Midbrain (tissue), 1 donor: ENCODE measurements around the gene ITGA2B.
"Not testable (repeated sequence)": the region's sequence is repeated elsewhere in the genome, so short reads cannot be mapped to it uniquely, and the experiment has no call there.

Source experiments
- DNase-seq: peaks from one replicate; lab custom pipeline; 2025; lab: John Stamatoyannopoulos, UW

Gene ITGA2B

DNA sequence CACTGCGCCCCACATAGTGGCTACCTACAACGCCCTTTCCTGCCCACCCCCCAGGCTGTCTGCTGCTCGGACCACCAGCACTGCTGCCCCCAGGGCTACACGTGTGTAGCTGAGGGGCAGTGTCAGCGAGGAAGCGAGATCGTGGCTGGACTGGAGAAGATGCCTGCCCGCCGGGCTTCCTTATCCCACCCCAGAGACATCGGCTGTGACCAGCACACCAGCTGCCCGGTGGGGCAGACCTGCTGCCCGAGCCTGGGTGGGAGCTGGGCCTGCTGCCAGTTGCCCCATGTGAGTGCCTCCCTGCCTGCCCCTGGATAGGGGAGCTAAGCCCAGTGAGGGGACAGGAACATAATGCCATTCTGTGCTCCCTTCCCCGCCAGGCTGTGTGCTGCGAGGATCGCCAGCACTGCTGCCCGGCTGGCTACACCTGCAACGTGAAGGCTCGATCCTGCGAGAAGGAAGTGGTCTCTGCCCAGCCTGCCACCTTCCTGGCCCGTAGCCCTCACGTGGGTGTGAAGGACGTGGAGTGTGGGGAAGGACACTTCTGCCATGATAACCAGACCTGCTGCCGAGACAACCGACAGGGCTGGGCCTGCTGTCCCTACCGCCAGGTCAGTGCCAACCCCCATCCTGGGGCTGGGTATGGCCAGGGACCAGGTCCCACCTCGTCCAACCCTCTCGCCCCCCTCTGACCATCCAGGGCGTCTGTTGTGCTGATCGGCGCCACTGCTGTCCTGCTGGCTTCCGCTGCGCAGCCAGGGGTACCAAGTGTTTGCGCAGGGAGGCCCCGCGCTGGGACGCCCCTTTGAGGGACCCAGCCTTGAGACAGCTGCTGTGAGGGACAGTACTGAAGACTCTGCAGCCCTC, 37.3 kb downstream of the ITGA2B start:
- no peak for DNase-seq

DNA sequence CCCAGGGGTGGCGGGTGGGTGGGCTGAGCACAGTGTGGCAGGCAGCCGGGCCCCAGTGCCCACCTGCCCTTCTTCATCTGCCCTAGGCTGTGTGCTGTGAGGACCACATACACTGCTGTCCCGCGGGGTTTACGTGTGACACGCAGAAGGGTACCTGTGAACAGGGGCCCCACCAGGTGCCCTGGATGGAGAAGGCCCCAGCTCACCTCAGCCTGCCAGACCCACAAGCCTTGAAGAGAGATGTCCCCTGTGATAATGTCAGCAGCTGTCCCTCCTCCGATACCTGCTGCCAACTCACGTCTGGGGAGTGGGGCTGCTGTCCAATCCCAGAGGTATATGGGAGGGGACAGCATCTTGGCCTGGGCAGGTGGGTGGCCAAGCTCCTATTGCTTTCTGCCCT, 38.0 kb downstream of the ITGA2B start:
- DNase-seq, result no peak

DNA sequence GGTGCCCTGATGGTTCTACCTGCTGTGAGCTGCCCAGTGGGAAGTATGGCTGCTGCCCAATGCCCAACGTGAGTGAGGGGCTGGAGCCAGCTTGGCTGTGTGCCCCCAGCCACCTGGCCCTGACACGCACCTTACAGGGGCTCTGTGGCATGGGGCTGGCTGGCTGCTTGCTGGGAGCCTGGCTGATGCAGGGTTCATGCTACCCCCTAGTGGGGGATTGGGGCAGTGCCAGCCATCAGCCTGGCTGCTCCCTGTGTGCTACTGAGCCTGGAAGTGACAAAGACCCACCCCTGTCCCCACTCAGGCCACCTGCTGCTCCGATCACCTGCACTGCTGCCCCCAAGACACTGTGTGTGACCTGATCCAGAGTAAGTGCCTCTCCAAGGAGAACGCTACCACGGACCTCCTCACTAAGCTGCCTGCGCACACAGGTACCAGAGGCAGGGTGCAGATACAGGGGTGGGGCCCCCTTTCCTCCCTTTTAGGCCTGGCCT, 38.7 kb downstream of the ITGA2B start:
- DNase-seq, result peak; percentile 62

DNA sequence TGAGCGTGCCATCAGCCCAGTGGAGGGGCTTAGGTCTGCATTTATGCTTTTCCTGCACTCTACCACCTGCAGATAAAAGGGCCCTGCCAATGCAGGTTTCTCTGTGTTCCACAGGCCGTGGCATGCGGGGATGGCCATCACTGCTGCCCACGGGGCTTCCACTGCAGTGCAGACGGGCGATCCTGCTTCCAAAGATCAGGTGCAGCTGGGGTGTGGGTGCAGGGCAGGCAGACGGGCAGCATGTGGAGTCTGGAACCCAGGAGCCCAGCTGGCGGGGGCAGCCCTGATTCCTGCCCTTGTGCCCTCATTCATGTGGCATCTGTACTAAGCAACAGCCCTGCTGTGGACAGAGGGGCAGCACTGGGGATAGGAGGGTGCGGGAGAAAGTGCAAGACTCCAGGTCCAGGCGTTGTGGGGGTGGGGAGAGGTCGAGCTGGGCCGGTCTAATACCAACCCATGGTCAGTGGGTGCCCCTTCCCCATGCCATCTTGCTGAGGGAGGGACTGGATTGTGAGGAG, 39.8 kb downstream of the ITGA2B start:
- no peak for DNase-seq

DNA sequence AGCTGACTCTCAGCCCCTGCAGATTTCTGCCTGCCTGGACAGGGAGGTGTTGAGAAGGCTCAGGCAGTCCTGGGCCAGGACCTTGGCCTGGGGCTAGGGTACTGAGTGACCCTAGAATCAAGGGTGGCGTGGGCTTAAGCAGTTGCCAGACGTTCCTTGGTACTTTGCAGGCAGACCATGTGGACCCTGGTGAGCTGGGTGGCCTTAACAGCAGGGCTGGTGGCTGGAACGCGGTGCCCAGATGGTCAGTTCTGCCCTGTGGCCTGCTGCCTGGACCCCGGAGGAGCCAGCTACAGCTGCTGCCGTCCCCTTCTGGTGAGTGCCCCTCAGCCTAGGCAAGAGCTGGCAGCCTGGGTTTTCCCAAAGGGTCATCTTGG, 40.5 kb downstream of the ITGA2B start:
- no peak for DNase-seq

DNA sequence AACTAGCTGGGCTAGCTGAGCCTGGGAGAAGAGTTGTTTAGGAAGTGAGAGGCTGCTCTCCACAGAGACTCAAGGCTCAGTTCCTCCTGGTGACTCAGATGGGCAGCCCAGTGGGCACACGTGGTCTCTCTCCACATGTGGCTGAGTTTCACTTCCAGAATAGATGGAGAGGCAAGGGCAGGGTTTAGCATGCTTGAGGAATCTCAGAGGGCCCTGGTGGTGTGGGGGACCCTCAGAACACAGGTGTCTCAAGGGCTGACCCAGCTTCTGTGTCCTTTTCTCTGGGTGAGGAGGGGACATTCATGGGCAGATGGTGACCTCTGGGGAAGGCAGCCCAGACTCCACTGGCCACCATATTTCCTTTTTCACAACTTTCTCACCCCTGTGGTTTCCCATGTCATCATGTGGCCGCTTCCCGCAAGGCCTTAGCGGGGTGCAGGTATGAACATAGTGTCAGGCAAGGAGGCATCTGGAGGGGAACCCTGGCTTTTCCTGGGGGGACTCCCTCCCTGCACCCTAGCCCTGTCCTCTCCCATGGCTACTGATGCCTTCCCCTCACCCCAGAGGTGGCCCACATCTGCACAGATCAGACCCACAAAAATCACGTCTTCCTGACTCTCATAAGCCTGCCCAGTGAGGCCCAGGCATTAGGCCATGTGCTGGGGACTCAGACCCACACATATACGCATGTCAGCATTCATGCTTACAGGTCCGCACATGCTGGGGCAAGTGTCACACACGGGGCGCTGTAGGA, 41.0 kb downstream of the ITGA2B start:
- peak; percentile 48 for DNase-seq

DNA sequence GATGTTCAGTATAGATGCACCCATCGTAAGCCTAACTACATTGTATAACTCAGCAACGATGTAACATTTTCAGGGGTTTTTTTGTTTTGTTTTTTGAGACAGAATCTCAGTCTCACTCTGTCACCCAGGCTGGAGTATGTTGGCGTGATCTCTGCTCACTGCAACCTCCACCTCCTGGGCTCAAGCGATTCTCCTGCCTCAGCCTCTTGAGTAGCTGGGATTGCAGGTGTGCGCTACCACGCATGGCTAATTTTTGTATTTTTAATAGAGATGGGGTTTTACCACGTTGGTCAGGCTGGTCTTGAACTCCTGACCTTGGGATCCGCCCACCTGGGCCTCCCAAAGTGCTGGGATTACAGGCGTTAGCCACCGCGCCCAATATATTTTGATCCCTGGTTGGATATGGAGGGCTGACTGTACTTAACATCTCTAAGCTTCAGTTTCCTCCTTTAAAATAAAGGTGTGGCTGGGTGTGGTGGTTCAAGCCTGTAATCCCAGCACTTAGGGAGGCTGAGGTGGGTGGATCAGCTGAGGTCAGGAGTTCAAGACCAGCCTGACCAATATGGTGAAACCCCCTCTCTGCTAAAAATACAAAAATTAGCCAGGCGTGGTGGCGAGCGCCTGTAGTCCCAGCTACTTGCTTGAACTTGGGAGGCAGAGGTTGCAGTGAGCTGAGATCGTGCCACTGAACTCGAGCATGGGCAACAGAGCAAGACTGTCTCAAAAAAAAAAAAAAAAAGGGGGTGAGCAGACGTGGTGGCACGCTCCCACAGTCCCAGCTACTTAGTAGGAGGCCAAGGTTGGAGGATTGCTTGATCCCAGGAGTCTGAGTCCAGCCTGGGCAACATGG, 42.0 kb downstream of the ITGA2B start:
- DNase-seq, result not testable (repeated sequence)

DNA sequence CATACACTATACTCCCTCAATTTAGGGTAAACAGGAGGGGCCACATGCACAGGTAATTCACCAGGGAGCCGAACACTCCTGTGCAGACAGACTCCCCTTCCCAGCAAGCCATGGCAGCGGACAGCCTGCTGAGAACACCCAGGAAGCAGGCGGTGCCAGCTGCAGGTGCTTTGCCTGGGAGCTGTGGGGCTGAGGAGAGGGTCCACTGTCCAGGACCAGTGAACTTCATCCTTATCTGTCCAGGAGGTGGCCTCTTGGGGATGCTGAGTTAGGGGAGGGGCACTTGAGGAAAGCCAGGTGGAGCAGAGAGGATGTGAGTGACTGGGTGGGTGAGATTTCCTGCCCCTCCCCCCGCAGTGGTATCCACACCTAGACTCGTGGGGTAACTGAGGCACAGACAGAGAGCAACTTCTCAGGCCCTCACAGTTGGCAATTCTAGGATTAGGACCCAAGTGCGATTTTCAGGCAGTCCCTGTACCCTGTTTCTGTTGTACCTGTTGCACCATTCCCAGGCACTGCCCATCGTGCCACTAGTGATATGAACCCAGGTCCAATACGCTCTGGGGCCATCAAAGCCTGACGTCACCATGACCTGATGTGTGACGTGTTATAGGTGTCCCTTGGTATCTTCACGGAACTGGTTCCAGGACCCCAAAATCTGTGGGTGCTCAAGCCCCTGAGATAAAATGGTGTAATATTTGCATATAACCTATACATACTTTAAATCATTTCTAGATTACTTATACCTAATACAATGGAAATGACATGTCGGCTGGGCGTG, 43.2 kb downstream of the ITGA2B start:
- no peak for DNase-seq

DNA sequence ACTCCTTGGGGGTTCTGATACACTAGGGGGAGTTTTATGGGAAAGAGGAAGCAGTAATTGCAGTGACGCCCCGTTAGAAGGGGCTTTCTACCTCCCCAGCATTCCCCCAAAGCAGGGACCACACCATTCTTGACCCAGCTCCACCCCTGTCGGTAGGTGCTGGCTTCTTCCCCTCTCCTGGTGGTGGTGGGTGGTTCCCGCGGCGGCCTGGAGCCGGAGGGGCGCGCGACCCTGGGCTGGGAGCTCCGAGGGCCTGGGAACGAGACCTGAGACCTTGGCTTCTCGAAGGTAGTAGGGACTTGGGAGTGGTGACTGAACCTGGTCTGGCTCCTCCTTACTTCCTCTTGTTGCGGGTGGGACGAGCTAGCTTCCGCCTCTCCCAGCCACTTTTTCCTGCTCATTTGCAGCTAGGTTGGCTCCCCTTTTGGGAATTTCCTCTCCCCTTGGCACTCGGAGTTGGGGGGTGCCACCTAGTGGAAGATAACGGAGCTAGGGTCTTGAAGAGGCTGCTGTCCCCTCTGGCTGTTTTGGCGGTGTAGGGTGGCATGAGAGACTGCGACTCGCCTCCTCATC, 43.9 kb downstream of the ITGA2B start:
- DNase-seq, result peak; percentile 64

DNA sequence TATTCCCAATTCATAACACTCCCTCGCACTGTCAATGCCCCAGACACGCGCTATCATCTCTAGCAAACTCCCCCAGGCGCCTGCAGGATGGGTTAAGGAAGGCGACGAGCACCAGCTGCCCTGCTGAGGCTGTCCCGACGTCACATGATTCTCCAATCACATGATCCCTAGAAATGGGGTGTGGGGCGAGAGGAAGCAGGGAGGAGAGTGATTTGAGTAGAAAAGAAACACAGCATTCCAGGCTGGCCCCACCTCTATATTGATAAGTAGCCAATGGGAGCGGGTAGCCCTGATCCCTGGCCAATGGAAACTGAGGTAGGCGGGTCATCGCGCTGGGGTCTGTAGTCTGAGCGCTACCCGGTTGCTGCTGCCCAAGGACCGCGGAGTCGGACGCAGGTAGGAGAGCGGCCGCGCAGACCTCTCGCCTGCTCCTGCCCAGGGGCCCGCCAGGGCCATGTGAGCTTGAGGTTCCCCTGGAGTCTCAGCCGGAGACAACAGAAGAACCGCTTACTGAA, 44.5 kb downstream of the ITGA2B start, which contains the start of gene GRN:
TSS of gene GRN (plus strand) at position 364 of the 515 bp plus-strand sequence. CDS start 3,863 bp downstream, outside the sequence.
- peak; percentile 99 for DNase-seq

DNA sequence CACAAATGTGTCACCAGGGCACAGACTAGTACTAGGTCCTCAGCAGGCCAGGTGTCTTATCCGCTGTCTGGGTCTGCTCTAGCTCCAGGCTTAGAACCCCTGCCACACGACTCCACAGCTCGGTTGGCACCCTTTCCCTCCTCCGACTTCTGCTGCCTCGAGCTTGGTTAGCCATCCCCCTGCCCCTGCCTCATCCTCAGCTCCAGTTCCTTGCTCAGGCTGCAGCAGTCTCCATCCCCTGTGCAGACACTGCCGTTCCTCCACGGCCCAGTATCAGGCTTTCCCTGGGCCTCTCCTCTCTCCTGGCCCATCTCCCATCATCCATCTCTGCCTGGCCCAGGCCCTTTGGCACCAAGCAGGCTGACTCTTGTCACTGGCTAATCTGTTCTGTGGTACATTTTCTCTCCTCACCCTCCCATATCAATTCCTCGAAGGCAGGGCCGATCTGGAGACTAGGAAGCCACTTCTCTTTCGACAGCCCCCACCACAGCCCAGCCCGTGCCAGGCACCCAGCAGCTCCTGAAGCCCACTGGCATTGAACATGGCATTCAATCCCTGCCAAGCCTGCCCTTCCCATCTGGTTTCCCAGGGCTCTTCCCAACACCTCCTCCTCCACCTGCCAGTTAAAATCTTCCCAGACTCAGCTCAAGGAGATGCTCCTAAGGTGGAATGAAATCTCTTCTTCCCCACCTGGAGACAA, 45.8 kb downstream of the ITGA2B start:
- DNase-seq, result no peak

DNA sequence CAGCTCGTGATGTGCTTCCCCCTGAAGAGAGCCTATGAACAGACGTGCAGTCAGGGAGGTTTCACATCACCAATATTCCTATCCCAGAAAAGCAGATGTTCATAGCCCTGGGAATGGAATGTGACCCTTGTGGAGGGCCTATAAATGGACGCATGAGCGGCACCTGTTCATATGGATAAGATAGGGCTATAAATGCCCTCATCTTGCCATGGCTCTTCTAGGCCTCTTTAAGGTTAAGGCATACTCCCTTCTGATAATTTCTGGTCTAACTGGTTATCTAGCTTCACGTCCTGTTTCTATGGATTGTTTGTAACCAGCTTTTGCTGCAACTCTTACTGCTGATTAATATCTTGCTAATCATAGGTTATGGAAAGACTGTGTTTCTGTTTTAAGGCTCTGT, 48.9 kb downstream of the ITGA2B start:
- DNase-seq, result not testable (repeated sequence)

DNA sequence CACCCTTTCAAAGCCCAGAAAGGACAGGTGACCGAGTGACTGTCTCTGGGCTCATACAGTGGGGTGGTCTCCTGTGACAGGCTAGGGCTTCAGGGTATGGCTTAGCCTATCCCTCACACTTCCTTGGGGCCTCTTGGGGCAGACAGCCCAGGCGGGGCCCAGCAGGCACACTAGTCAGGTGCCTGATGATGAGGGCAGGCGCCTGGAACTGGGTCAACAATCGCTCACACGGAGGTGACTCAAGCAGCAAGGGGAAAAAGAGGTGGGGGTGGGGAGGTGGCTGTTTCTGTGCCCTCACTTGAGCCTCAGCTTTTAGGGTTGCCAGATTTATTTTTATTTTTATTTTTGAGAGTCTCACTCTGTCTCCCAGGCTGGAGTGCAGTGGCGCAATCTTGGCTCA, 50.7 kb downstream of the ITGA2B start:
- DNase-seq, result no peak

DNA sequence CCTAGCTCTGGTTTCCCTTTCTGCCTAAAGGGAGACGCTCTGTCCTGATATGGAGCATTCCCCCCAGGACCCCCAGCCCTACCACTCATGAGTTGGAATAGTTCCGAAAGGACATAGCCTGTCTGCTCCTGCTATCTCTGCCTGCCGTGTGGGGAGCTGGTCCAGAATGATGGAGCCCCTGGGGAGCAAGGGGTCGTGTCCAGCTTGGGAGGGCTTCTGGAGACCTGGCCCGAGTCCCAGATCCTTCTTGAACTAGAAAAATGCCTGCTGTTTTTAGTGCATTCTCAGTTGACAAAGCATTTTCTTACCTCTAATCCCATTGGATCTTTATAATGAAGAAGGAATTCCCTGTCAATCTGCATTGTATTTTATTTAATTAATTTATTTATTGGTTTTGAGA, 53.5 kb downstream of the ITGA2B start:
- DNase-seq, result no peak

DNA sequence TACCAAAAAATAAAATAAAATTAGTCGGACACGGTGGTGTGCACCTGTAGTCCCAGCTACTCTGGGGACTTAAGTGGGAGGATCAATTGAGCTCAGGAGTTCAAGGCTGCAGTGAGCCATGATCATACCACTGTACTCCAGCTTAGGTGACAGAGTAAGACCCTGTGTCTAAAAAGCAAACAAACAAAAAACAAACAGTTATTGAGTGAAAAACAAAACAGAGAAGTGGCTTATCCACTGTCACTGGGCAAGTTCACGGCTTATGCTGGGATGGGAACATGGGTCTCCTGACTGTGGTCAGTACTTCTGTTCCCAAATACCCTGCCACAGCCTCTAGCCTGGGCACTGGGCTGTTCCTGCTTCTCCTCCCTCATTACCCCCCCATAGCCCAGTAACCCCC, 53.9 kb downstream of the ITGA2B start:
- DNase-seq, result no peak

DNA sequence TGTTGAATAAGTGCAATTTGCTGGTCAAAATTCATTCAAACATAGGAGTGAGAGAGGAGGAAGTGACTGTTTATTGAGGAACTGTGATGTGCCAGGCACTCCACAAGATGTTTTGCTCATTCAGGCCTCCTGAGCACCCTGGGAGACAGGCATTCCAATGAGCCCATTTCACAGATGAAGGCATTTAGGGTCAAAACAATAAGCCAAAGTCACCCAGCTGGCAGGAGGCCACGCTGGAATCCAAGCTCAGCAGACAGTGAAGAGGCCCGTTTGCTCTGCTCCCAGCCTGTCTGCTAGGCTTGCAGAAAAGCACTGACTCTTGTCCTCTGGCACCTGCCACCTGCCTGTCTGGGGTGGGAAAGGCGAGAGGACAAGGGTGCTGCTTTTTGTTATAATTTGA, 54.7 kb downstream of the ITGA2B start:
- DNase-seq, result no peak

DNA sequence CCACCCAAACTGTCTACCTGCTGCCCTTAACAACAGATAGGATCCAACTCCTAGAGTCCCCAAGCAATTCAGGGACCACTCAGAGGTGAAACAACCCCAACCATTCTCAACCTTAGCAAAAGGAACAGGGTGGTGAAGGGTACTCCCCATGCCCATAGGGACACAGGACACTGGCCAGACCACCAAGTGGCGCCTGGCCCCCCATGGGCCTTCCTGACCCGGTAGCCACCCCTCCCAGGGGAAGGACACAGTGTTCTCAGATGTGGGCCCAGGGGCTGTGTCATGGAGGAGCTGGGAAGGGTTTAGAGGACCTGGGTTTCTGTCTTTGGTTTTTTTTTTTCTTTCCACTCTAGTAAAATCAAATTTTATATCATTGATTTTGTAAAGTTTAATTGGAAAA, 55.1 kb downstream of the ITGA2B start:
- no peak for DNase-seq

DNA sequence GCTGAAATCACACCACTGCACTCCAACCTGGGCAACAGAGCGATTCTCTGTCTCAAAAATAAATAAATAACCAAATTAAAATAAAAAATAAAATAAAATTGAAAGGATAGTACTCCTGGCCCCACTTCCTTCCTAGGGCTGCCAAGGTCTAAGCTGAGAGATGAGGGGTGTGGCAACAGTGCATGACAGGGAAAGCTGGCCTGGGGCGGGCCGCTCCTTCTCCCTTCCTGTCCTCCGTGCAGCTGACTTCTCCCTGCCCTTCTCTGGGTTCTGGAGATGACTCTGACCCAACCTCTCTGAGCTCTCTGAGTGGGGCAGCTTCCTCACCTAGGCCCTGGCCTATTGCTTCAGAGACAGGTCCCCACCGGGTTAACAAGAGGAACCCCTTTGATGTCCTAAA, 56.1 kb downstream of the ITGA2B start:
- DNase-seq, result no peak

DNA sequence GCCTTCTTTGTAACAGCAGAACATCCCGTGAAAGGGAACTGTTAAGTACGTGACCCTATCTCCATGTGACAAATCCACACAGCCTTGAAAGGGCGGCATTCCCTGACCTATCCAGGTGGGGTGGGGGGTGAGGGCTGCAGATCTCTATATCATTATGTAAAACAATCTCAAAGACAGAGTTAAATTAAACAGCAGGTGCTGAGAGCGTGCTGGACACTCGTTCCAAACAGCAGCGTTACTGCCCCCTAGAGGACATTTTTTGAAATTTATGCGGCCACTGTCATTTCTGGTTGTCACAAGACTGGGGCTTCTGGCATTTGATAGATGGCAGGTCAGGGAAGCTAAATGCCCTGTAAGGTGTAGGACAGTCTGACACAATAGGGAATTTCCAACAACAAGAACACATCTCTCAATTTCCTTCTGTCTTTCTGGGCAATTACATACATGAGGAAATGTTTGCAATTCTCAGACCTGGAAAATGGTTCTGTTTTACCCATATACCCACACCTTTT, 58.1 kb downstream of the ITGA2B start:
- peak; percentile 86 for DNase-seq

DNA sequence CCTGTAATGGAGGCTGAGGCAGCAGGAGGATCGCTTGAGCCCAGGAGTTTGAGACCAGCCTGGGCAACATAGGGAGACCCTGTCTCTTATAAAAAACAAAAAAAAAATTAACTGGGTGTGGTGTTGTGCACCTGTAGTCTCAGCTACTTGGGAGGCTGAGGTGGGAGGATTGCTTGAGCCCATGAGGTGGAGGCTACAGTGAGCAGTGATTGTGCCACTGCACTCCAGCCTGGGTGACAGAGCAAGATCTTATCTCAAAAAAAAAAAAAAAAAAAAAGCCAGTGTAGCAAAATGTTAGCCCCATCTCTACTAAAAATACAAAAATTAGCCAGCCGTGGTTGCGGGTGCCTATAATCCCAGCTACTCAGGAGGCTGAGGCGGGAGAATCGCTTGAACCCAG, 59.2 kb downstream of the ITGA2B start:
- not testable (repeated sequence) for DNase-seq
